Activated T-cell treated with anti-CD3 and anti-CD28 coated beads for 48 hours (primary cell): ENCODE results near the gene PRDM1.
"Not testable (repeated sequence)": the region's sequence is repeated elsewhere in the genome, so short reads cannot be mapped to it uniquely, and the experiment has no call there.

Experiments used
- DNase-seq: peaks from one replicate; pipeline ENCODE4 v3.0.0-alpha.2; 2020; ENCODE audit warnings: low read depth

The PRDM1 gene

DNA sequence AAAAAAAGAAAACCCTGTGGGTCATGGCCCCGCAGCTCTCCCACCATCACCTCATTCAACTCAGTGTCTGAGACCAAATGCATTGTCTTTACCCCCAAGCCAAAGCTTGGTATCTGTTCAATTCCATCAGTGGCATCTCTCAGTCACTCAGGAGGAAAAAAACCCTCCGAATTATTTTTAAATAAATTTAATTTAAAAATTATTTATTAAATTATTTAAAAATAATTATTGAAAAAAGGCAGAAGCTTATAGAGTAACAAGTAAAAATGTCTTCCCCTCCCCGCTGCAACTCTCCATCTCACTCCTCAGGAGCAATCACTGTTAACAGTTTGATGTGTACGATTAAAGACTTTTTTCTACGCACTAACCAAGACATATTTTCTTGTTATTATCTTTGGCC, 50.7 kb downstream of the PRDM1 start:
- DNase-seq: no peak

DNA sequence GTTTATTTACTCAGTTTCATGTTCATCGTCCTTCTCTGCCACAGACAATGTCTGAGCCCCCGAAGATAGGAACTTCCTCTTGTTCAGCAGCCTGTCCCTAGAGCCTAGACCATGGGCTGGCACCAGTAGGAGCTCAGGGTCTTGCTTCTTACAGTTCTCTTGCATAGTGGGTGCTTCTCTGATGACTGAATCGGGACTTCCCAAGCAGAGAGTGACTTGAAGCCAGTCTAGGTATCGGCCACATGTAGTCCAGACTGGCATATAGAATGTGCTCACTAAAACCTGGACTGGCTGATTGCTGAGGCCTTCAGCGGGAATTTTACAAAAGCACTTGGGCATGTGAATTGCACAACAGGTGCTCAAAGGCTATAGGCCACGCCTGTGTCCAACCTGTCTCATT, 52.0 kb downstream of the PRDM1 start:
- no peak for DNase-seq

DNA sequence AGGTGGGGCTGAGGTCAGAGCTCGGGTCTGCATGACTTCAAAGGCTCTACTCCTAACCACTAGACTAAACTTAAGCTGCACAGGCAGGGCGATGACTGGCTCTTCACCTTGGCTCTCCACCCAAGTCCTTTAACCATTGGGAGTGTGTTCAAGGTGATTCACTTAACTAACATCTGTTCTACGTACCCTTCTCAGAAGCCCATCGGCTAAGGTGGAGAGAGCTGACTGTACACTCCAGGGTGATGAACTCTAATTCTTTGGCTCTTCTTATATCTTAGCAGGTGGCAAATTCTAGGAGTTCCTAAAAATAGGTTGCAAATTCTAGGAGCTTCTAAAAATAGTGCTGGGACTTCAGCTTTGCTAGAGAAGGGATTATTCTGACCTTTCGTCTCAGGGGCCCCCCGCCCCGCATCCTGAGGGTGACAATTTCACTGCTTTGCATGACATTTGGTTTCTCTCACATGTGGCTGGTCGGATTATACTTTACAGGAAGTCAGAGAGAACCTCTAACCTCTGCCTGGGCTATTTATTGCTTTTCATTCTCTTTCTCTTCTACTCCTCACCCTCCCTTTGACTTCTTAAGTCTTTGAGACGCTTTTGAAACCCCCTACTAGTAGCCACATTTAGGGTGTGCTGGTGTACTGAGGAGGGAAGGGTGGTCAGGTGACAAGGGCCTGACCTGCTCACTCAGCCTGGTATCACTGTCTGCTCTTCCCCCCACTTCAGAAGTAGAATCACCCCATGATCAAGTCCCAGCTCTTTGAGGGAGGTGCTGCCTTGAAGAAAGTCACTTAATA, 55.5 kb downstream of the PRDM1 start:
- no peak for DNase-seq

DNA sequence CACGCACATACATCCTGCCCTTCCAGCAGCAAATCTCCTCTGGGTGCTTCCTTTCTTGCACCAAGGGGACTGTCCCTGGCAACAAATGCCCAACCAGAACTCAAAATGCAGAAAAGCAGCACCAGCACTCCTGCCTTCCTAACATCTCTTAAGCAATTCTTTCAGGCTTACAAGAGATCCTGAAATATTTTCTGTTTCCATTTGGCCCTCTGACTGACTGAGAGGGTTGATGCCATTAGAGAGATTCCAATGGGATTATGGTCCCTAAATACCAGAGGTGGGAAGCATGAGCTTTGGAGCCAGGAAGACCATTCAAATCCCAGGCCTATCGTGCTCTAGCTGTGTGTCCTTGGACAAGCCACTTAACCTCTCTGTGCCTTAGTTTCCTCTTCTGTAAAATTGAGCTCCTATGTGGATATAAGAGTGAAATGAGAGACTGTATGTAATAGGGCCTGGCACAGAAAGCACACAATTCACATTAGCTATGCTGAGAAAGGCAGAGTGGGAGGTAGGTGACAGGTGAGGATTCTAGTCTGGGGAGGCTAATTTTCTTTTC, 56.8 kb downstream of the PRDM1 start:
- DNase-seq: no peak

DNA sequence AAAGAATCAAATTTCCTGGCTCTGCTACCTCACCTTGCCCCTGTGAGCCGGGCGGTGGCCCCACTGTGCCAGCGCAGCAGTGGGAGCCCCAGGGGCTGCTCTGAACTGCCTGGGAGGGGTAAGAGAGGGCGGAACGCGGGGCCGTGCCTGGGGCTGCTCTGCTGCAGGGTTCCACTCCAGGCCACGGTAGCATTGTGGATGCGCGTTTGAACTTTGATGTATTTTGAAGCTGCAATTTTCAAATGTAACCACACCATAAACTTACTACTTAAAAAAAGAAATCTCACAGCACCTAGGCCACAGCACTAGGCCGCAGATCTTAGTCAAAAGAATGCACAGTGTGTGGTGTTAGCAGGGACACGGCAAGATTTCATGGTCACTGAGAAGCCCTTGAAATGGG, 57.5 kb downstream of the PRDM1 start:
- DNase-seq: no peak

GRCh38 chr6:106145144-106145543, 59.0 kb downstream of the PRDM1 start:
- DNase-seq: no peak

GRCh38 chr6:106145741-106146227, 59.6 kb downstream of the PRDM1 start:
- peak; percentile 25 for DNase-seq

GRCh38 chr6:106146852-106147351, 60.8 kb downstream of the PRDM1 start:
- DNase-seq: no peak

GRCh38 chr6:106147476-106147875, 61.3 kb downstream of the PRDM1 start:
- DNase-seq: no peak

DNA sequence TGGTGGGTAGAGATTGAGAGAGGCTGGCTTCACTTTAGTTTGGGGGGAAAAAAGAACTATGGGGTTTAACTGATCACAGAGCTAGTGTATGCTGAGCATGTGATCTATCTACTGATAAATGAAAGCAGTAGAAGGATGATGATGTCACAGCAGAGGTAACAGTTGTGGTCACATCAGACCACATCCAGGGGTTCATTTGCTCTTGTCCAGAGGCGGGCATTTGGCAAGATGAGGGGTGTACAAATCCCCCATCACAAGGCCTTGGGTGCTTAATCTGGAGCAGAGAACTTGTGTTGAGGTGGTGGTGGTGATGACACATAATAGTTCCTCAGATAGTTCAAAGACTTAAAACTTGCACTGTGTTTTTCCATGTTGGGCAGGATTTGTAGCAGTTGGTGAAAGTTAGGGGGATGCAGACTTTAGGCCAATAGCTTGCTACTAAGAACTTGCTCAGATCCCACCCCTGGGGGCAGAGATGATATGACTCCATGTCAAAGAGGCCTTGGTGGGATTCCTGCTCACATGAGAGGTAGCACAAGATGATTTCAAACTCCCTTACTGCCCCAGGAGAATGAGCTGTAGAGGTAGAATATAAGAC, 63.4 kb downstream of the PRDM1 start:
- DNase-seq: no peak

- DNase-seq: not testable (repeated sequence)
Measured at GRCh38 chr6:106152476-106152875, 66.3 kb downstream of the PRDM1 start.

DNA sequence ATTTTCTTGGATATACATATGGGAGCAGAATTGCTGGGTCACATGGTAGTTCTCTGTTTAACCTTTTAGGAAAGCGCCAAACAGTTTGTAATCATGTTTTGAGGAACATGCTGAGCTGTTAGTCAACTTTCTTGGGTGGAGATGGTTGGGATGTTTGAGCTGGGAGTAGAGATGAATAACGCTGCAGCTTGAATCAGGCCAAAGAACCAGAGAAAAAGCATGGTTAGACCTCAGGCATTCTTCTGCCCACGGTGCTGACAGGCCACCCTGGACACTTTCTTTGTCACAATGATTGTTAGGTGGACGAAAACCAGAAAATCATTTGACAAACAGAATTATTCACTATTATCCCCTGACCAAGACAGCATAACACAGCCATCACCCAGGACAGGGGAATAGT, 66.8 kb downstream of the PRDM1 start:
- DNase-seq: no peak

- DNase-seq: no peak
Measured at GRCh38 chr6:106154326-106154725, 68.2 kb downstream of the PRDM1 start.

- no peak for DNase-seq
Measured at GRCh38 chr6:106155219-106155830, 69.2 kb downstream of the PRDM1 start.

DNA sequence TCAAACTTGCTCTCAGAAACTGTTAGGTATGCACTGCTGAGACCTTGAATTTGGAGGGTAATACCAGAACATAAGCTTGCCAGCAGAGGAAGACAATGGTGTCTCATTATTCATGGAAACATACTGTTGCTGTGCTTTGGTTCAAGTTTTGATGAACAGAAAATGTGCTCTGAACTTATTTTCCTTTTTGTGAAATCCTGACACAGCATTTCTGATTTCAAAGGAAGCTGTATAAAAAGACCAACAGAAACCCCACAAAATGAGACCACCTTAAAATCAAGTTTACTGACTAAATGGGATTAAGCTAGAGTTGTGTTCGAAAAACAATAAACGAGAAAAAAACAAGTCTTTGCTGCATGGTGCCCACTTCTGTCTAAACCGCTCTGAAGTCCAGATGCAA, 70.3 kb downstream of the PRDM1 start:
- no peak for DNase-seq

DNA sequence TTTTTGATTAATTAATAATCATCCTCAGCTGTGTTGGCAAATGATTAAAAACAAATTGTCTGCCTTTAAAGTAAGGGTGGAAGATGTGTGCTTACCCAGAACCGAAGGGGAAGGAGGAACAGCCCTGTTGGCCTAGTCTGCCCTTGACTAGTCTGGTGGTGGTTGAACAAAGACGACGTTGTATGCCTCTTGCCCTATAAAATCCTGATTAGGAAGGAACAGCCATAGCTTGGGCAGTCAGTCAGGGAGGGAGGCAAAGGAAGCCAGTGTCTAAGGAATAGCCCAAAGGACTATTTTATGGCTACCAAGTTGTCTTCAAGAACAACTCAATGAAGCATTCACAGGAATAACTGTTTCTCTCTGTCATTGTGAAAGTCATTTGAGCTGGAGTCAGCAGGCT, 70.7 kb downstream of the PRDM1 start:
- no peak for DNase-seq

DNA sequence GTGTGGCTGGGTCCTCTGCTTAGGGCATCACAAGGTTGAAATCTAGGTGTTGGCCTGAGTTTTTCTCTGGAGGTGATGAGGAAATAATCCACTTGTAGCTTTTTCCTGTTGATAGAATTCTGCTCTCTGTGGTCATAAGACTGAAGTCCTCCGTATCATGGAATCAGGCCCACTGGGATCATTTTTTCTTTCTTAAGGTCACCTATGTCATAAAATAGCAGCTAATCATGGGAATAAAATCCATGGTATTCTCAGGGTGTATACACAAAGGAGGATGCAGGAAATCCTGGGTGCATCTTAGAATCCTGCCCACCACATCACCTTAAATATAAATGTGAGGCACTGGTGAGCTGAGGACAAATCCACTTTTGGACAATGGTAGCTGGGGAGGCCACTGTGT, 72.7 kb downstream of the PRDM1 start:
- DNase-seq: no peak
